Tibial nerve (tissue), 4 donors: ENCODE results near the gene SLC7A1.

ENCODE experiments used
- CTCF ChIP-seq, 5 experiments: fragments of 200-600 bp in 3 of 5; fragments of 450-650 bp in 2 of 5; sonication (generic) in 3 of 5; IDR thresholded peaks; one replicate each; pipeline ENCODE4 v1.5.1; 2016 to 2019; ENCODE audit warnings: antibody characterized with exemption in 5 of 5, mild to moderate bottlenecking in 3 of 5, moderate library complexity in 2 of 5
- EP300 ChIP-seq, 2 donors: sonication (generic); formaldehyde crosslinking; IDR thresholded peaks; one replicate each; pipeline ENCODE4 v1.6.1; 2017; ENCODE audit warnings: antibody characterized with exemption in 2 of 2, mild to moderate bottlenecking in 1 of 2
- POLR2A ChIP-seq, 2 donors: fragments of 450-650 bp; IDR thresholded peaks; one replicate each; pipeline ENCODE4 v1.6.1; 2017; ENCODE audit warnings: antibody characterized with exemption in 2 of 2, mild to moderate bottlenecking in 2 of 2, moderate library complexity in 2 of 2

GRCh38 chr13:29510651-29511084 lies 84.8 kb downstream of the SLC7A1 start:
- TF ChIP-seq CTCF (IDR thresholded peaks at IDR 0.05) (no peak), POLR2A (IDR thresholded peaks at IDR 0.05) (no peak), EP300 (IDR thresholded peaks at IDR 0.05) (no peak)
